Ovary (tissue), 9 donors: ENCODE results near the gene CPXM2. TPM values are rescaled to one million over a fixed set of nuclear protein-coding genes. Genes with fewer than 3 reads are reported as not detected.

Experiments used
- DNase-seq, 5 donors: peaks; one replicate each; pipeline ENCODE4 v3.0.0-alpha.2; 2019 to 2020
- H3K27ac ChIP-seq, 2 donors: fragments of 200-600 bp; one replicate each; pipeline versions ENCODE4 v1.5.1 to v1.8.0; 2019 to 2022
- H3K27me3 ChIP-seq: fragments of 200-600 bp; one replicate; pipeline ENCODE4 v1.8.0; 2022
- H3K36me3 ChIP-seq: fragments of 200-600 bp; sonication (generic); one replicate; pipeline ENCODE4 v1.5.1; 2019
- H3K4me1 ChIP-seq: one replicate; pipeline ENCODE4 v1.8.1; 2013; ENCODE audit warnings: mild to moderate bottlenecking, moderate library complexity; ENCODE audit not compliant: insufficient read depth
- H3K4me3 ChIP-seq: fragments of 200-600 bp; sonication (generic); one replicate; pipeline ENCODE4 v1.5.1; 2017
- H3K9me3 ChIP-seq, 2 donors: fragments of 200-600 bp in 1 of 2; sonication (generic) in 1 of 2; one replicate each; pipeline versions ENCODE4 v1.5.1 to v1.8.1; 2013 to 2019; ENCODE audit warnings: mild to moderate bottlenecking in 1 of 2, moderate library complexity in 1 of 2
- CTCF ChIP-seq, 3 donors: fragments of 450-650 bp in 2 of 3; fragments of 200-600 bp in 1 of 3; IDR thresholded peaks; one replicate each; pipeline versions ENCODE4 v1.5.1 to v1.8.0; 2016 to 2022; ENCODE audit warnings: antibody characterized with exemption in 3 of 3, mild to moderate bottlenecking in 1 of 3
- EP300 ChIP-seq: sonication (generic); formaldehyde crosslinking; IDR thresholded peaks from one replicate; pipeline ENCODE4 v1.6.1; 2017; ENCODE audit warnings: antibody characterized with exemption
- POLR2A ChIP-seq: fragments of 450-650 bp; IDR thresholded peaks from one replicate; pipeline ENCODE4 v1.6.1; 2017; ENCODE audit warnings: antibody characterized with exemption, mild to moderate bottlenecking, moderate library complexity
- WGBS, 3 donors: extraction: QIAGEN DNeasy Blood & Tissue Kit in 1 of 3; methylation state at CpG; one replicate each; pipeline versions ENCODE4 v1.1.5 to v1.1.7; 2013 to 2017; 5-methylcytosine and 5-hydroxymethylcytosine counted together
- intact Hi-C, 4 donors: fragments of 100-400 bp; cut with DNase I; formaldehyde crosslinking; loops; one replicate each; pipeline versions ENCODE4 v1.11.0 to v1.15.1; 2022 to 2023
- polyA plus RNA-seq, 2 donors: library from polyadenylated mRNA; stranded (reverse); fragments of 200-250 nt in 1 of 2; fragments of 350-450 nt in 1 of 2; fragmentation: Illumina TruSeq in 1 of 2; extraction: RNeasy Lipid Tissue Mini Kit (QIAGEN cat#74804) in 1 of 2; gene quantifications; one replicate each; pipeline ENCODE4 v1.2.3, GENCODE V29; 2013 to 2014
- total RNA-seq, 7 donors: library from RNA; depleted of rRNA in 2 of 7; stranded (reverse); fragments of >200 nt in 2 of 7; fragmentation: NEBNext Ultra II Directional in 3 of 7; extraction: Animal tissue kit (Norgen Biotek cat#: 25700) in 3 of 7; gene quantifications; one replicate each; pipeline versions ENCODE4 v1.1.0 to v1.2.4, GENCODE V29; 2016 to 2023
- donor health status: DM: no; HTN: no; CAD: no; lungs with moderate emphysema.
- donor health status: DM: no; HTN: no; CAD: no.
- donor health status: Bipolar disorder and iron deficiency.
- donor health status: DM: yes; HTN: yes; CAD: no.
- donor health status: DM: no; HTN: no; CAD: no.
- donor health status: DM: yes; HTN: yes; CAD: no.

CPXM2 gene
- total and polyA plus RNA-seq, 9 donors = 5.5 to 66.0 (median 13.3) TPM

GRCh38 chr10:123766761-123767160, 124.8 kb downstream of the CPXM2 start:
- Histone ChIP-seq H3K4me1 (no peaks in the 10 kb centered on the region), H3K27me3 (no peaks in the 10 kb centered on the region), H3K4me3 (no peak overlapping the region), H3K36me3 (no peaks in the 10 kb centered on the region), H3K9me3 (no peaks in the 10 kb centered on the region), H3K27ac (no peak overlapping the region)
- DNase-seq = no peak
- intact Hi-C loops = no loop called here
- 75 to 87% (median 85%) methylated on average over 8 of the region's 8 CpGs for WGBS, 3 donors
- TF ChIP-seq CTCF (IDR thresholded peaks at IDR 0.05) (no peak), EP300 (no peak), POLR2A (no peak)

DNA sequence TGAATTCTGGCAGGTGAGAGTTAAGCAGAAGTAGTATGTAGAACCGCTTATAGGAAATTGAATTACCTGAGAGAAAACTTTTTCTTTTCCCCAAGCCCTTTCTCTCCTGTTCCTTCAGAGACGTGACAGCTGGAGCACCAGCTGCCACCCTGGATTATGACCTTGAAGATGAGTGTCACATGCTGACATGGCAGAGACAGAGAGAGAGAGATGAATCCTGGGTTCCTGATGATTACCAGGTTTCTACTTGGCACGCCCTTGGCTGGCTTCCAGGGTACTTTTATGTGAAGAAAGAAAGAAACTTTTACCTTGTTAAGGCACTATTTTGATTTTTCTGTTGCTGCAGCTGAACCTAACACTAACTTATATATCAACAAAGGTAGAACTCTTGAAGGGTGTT, 125.6 kb downstream of the CPXM2 start:
- no peak for DNase-seq
- Histone ChIP-seq H3K36me3 (no peaks in the 10 kb centered on the region), H3K4me1 (no peaks in the 10 kb centered on the region), H3K9me3 (no peaks in the 10 kb centered on the region), H3K27me3 (no peaks in the 10 kb centered on the region), H3K27ac (no peak overlapping the region), H3K4me3 (no peak overlapping the region)
- TF ChIP-seq CTCF (IDR thresholded peaks at IDR 0.05) (no peak), EP300 (no peak), POLR2A (no peak)
- 60 to 79% (median 76%) methylated on average over 3 of the region's 3 CpGs for WGBS, 3 donors
- intact Hi-C loops = no loop called here

DNA sequence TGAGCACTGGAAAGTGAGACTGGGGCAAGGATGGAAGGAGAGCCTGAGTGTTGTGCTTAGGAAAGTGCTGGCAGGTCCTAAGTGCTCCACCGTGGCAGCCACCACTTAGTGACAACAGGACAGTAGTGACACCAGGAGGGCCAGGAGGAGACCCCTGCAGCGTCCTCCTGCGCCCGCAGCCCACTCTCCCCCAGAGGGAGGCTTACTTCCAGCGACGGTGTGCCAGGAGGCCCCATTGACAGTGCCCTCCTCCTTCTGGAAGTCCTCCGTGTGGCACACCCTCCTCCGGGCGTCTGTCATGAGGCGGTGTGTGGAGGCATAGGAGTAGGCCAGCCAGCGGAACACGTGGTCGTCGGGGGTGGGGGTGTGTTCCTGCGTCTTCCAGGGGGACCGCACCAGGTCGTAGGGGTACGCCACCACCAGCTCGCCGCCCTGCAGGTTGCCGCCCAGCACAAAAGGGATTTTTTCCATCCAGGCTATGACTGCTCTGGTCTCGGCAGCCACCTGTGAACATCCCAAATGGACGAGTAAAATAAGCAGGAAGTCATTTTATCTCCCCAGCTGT, 129.9 kb downstream of the CPXM2 start:
- TF ChIP-seq POLR2A (no peak), EP300 (no peak), CTCF (IDR thresholded peaks at IDR 0.05) (no peak)
- Histone ChIP-seq H3K9me3 (no peaks in the 10 kb centered on the region), H3K27ac (no peak overlapping the region), H3K4me1 (no peaks in the 10 kb centered on the region), H3K27me3 (no peaks in the 10 kb centered on the region), H3K36me3 (no peaks in the 10 kb centered on the region), H3K4me3 (no peak overlapping the region)
- WGBS, 3 donors = 78 to 84% (median 80%) methylated on average over 23 of the region's 23 CpGs
- intact Hi-C loops = no loop called here
- no peak for DNase-seq

- no peak overlapping the region for H3K27ac ChIP-seq
- H3K36me3 ChIP-seq = no peaks in the 10 kb centered on the region
- H3K4me1 ChIP-seq = no peaks in the 10 kb centered on the region
- WGBS, 3 donors = 78 to 85% (median 84%) methylated on average over 10 of the region's 10 CpGs
- intact Hi-C loops = no loop called here
- no peaks in the 10 kb centered on the region for H3K9me3 ChIP-seq
- no peaks in the 10 kb centered on the region for H3K27me3 ChIP-seq
- TF ChIP-seq EP300 (no peak), POLR2A (no peak), CTCF (IDR thresholded peaks at IDR 0.05) (no peak)
- no peak for DNase-seq
- H3K4me3 ChIP-seq = no peak overlapping the region
Observed at GRCh38 chr10:123761038-123761428, 130.6 kb downstream of the CPXM2 start.
